Panc1 (cell line): Measurements from ENCODE around the gene LRRFIP2. TPM values are rescaled to one million over a fixed set of nuclear protein-coding genes. Genes with fewer than 3 reads are reported as not detected.

ENCODE experiments used
- ATAC-seq: fragments of 200-7000 bp; cut with Tn5 transposase; 2 replicates; pipeline ENCODE4 v1.9.1; 2020; ENCODE audit warnings: mild to moderate bottlenecking, moderate library complexity
- BruUV-seq: library from RNA; stranded (reverse); fragments of 400-500 nt; replicated peaks from 2 replicates; lab custom pipeline; 2021; lab: Mats Ljungman, UMichigan
- CTCF ChIA-PET: fragments of 300-600 bp; sonication (Branson Sonifier 250); formaldehyde crosslinking; loops from one replicate; lab custom pipeline; 2022; ENCODE audit warnings: antibody characterized with exemption; lab: Charles Lee
- POLR2A ChIA-PET: fragments of 300-600 bp; sonication (Branson Sonifier 250); formaldehyde crosslinking; loops from one replicate; lab custom pipeline; 2022; ENCODE audit warnings: antibody characterized with exemption; lab: Charles Lee
- DNase-seq: peaks from one replicate; pipeline ENCODE4 v3.0.0-alpha.2; 2010; ENCODE audit warnings: low read depth, low spot score
- H3K27ac ChIP-seq: 2 replicates; pipeline ENCODE4 v1.5.1; 2011; ENCODE audit warnings: mild to moderate bottlenecking, low read length, inconsistent platforms
- H3K27me3 ChIP-seq: fragments of 200-500 bp; sonication (Bioruptor generic); 2 replicates; pipeline ENCODE4 v1.6.0; 2014; ENCODE audit warnings: low read length, inconsistent platforms; ENCODE audit not compliant: control insufficient read depth, insufficient read depth
- H3K36me3 ChIP-seq: fragments of 200-500 bp; sonication (Bioruptor generic); 2 replicates; pipeline ENCODE4 v1.5.1; 2014; ENCODE audit warnings: inconsistent platforms, mild to moderate bottlenecking, low read length, moderate library complexity; ENCODE audit not compliant: control insufficient read depth, insufficient read depth
- H3K4me1 ChIP-seq: 2 replicates; pipeline ENCODE4 v1.5.1; 2011; ENCODE audit warnings: inconsistent platforms, mild to moderate bottlenecking, low read length, moderate library complexity; ENCODE audit not compliant: control insufficient read depth, insufficient read depth
- H3K4me3 ChIP-seq, 2 experiments: 2 replicates each; pipeline ENCODE4 v1.5.1; 2011 to 2012; ENCODE audit warnings: low read depth in 2 of 2, low read length in 2 of 2, mild to moderate bottlenecking in 2 of 2, inconsistent platforms in 1 of 2, moderate library complexity in 1 of 2
- H3K9me3 ChIP-seq: fragments of 200-500 bp; sonication (Bioruptor generic); 2 replicates; pipeline ENCODE4 v1.5.1; 2014; ENCODE audit warnings: low read depth, mild to moderate bottlenecking, inconsistent platforms, low read length, moderate library complexity; ENCODE audit not compliant: control insufficient read depth, insufficient read depth
- CTCF ChIP-seq: fragments of 450-650 bp; IDR thresholded peaks from 2 replicates; pipeline ENCODE4 v1.5.1; 2017; ENCODE audit warnings: mild to moderate bottlenecking
- POLR2AphosphoS5 ChIP-seq: IDR thresholded peaks from 2 replicates; pipeline ENCODE4 v1.6.1; 2012; ENCODE audit warnings: mild to moderate bottlenecking, low read depth, low read length, moderate library complexity
- REST ChIP-seq, 2 experiments: IDR thresholded peaks; 2 replicates each; pipeline ENCODE4 v1.6.1; 2011 to 2012; ENCODE audit warnings: low read depth in 2 of 2, control low read depth in 1 of 2, low read length in 1 of 2, mild to moderate bottlenecking in 1 of 2, moderate library complexity in 1 of 2; ENCODE audit not compliant: insufficient read depth in 1 of 2
- SIN3A ChIP-seq: IDR thresholded peaks from 2 replicates; pipeline ENCODE4 v1.6.1; 2012; ENCODE audit warnings: low read depth, mild to moderate bottlenecking, low read length, moderate library complexity, borderline replicate concordance; ENCODE audit not compliant: insufficient read depth
- TCF7L2 ChIP-seq: IDR thresholded peaks from 2 replicates; pipeline ENCODE4 v1.6.1; 2011; ENCODE audit warnings: mild to moderate bottlenecking, low read depth, low read length, inconsistent platforms
- in situ Hi-C: cut with HindIII; loops from 2 replicates; pipeline ENCODE4 v1.10.0; 2016; ENCODE audit warnings: low sequenced_read_pairs, low pct_unique_long_range_greater_than_20kb
- intact Hi-C: fragments of 100-400 bp; cut with micrococcal nuclease; formaldehyde crosslinking; loops from one replicate; pipeline ENCODE4 v1.10.0; 2022; ENCODE audit not compliant: unreplicated experiment
- total RNA-seq: library from RNA; stranded (reverse); gene quantifications from one replicate; pipeline ENCODE4 v1.2.1, GENCODE V29; 2021; ENCODE audit not compliant: unreplicated experiment

LRRFIP2 gene
- total RNA-seq, 1 experiment from 2014 or later: 32.3 TPM

- BruUV-seq: TSS peak; percentile 21
- intact Hi-C loops (no loop called here), in situ Hi-C loops (no loop called here)
- ATAC-seq (no peak), DNase-seq (no peak)
- no peaks in the 10 kb centered on the region for H3K9me3 ChIP-seq
- ChIA-PET POLR2A (no interaction called here), CTCF (interaction anchor here (0.6 kb wide), 2 partner anchors 24 to 147 kb away, joined by 3 to 9 read pairs; no protein-coding TSS in a partner anchor)
- TF ChIP-seq CTCF (no peak), TCF7L2 (no peak), POLR2AphosphoS5 (no peak), REST (IDR thresholded peaks at IDR 0.05; ENCODE audit: insufficient read depth in 1 of 2, low read depth in 2 of 2, low read length in 1 of 2) (no peak), SIN3A (no peak)
- H3K4me3 ChIP-seq: no peak overlapping the region
- H3K27me3 ChIP-seq: no peaks in the 10 kb centered on the region
- no peaks in the 10 kb centered on the region for H3K4me1 ChIP-seq
- no peak overlapping the region for H3K27ac ChIP-seq
- H3K36me3 ChIP-seq: peaks cover 18% of the 10 kb centered on the region
Measured at GRCh38 chr3:37029111-37029510, 145.3 kb downstream of the LRRFIP2 start.

GRCh38 chr3:37028329-37028728 lies 146.1 kb downstream of the LRRFIP2 start:
- DNase-seq (no peak), ATAC-seq (no peak)
- peaks cover 14% of the 10 kb centered on the region for H3K36me3 ChIP-seq
- H3K4me3 ChIP-seq: no peak overlapping the region
- TF ChIP-seq POLR2AphosphoS5 (no peak), TCF7L2 (no peak), SIN3A (no peak), REST (IDR thresholded peaks at IDR 0.05; ENCODE audit: insufficient read depth in 1 of 2, low read depth in 2 of 2, low read length in 1 of 2) (no peak), CTCF (no peak)
- intact Hi-C loops: no loop called here
- H3K27me3 ChIP-seq: no peaks in the 10 kb centered on the region
- H3K4me1 ChIP-seq: no peaks in the 10 kb centered on the region
- no TSS peak for BruUV-seq
- H3K9me3 ChIP-seq: no peaks in the 10 kb centered on the region
- no peak overlapping the region for H3K27ac ChIP-seq
- ChIA-PET POLR2A (no interaction called here), CTCF (interaction anchor here (0.6 kb wide), 1 partner anchor 23 kb away, joined by 3 read pairs; no protein-coding TSS in a partner anchor)
- in situ Hi-C loops: no loop called here
